Tibial artery (tissue), 4 donors: Measurements from ENCODE around the gene PRCP.

Experiments
- DNase-seq, 2 donors: peaks; one replicate each; pipeline ENCODE4 v3.0.0-alpha.2; 2019
- H3K27ac ChIP-seq, 2 donors: fragments of 200-600 bp; sonication (generic) in 1 of 2; 1 replicate in 1 of 2; 2 replicates in 1 of 2; pipeline ENCODE4 v1.5.1; 2018 to 2019; ENCODE audit warnings: mild to moderate bottlenecking in 1 of 2
- H3K27me3 ChIP-seq, 2 donors: fragments of 200-600 bp; sonication (generic) in 1 of 2; one replicate each; pipeline versions ENCODE4 v1.5.1 to v1.6.0; 2016 to 2019
- H3K36me3 ChIP-seq, 3 donors: fragments of 200-600 bp; sonication (generic) in 2 of 3; one replicate each; pipeline ENCODE4 v1.5.1; 2016 to 2019; ENCODE audit warnings: mild to moderate bottlenecking in 2 of 3
- H3K4me1 ChIP-seq, 4 donors: fragments of 200-600 bp; sonication (generic) in 2 of 4; 1 replicate in 3 of 4; 2 replicates in 1 of 4; pipeline ENCODE4 v1.5.1; 2016 to 2019
- H3K4me3 ChIP-seq, 2 donors: fragments of 200-600 bp; sonication (generic) in 1 of 2; 1 replicate in 1 of 2; 2 replicates in 1 of 2; pipeline ENCODE4 v1.5.1; 2018 to 2019; ENCODE audit warnings: mild to moderate bottlenecking in 2 of 2
- H3K9me3 ChIP-seq, 3 donors: fragments of 200-600 bp; sonication (generic) in 1 of 3; one replicate each; pipeline ENCODE4 v1.5.1; 2016 to 2019
- CTCF ChIP-seq, 2 experiments: fragments of 200-600 bp in 1 of 2; fragments of 450-650 bp in 1 of 2; IDR thresholded peaks; one replicate each; pipeline ENCODE4 v1.5.1; 2017 to 2019; ENCODE audit warnings: antibody characterized with exemption in 2 of 2, mild to moderate bottlenecking in 1 of 2, moderate library complexity in 1 of 2
- intact Hi-C: fragments of 100-400 bp; cut with DNase I; formaldehyde crosslinking; loops from one replicate; pipeline ENCODE4 v1.15.0; 2023; ENCODE audit warnings: low total_unique reads

Gene PRCP

GRCh38 chr11:82787981-82788380 is 112.2 kb downstream of the PRCP start:
- Histone ChIP-seq H3K27me3 (no peaks in the 10 kb centered on the region), H3K4me1 (no peaks in the 10 kb centered on the region), H3K9me3 (no peaks in the 10 kb centered on the region), H3K4me3 (no peak overlapping the region), H3K27ac (no peak overlapping the region), H3K36me3 (no peaks in the 10 kb centered on the region)
- TF ChIP-seq CTCF (IDR thresholded peaks at IDR 0.05) = no peak
- intact Hi-C loops = no loop called here
- DNase-seq = no peak

DNA sequence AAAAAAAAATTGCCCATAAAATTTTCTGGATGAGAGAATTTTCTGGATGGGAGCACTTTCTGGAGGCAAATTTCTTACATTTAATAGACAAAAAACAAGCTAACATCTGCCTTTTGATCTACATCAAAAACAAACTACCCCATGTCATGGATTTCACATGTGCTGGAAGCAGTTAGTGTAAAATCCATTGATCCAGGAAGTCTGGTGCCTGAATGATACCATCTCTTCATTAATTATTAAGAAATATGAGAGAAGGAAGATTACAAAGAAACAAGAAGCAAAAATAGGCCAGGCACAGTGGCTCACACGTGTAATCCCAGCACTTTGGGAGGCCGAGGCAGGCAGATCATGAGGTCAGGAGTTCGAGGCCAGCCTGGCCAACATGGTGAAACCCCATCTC is 113.4 kb downstream of the PRCP start:
- Histone ChIP-seq H3K36me3 (no peaks in the 10 kb centered on the region), H3K27me3 (no peaks in the 10 kb centered on the region), H3K9me3 (no peaks in the 10 kb centered on the region), H3K4me1 (no peaks in the 10 kb centered on the region), H3K27ac (no peak overlapping the region), H3K4me3 (no peak overlapping the region)
- no peak for DNase-seq
- TF ChIP-seq CTCF (IDR thresholded peaks at IDR 0.05) = no peak
- intact Hi-C loops = no loop called here

GRCh38 chr11:82786001-82786400 is 114.2 kb downstream of the PRCP start:
- Histone ChIP-seq H3K9me3 (no peaks in the 10 kb centered on the region), H3K27me3 (no peaks in the 10 kb centered on the region), H3K4me3 (no peak overlapping the region), H3K4me1 (no peaks in the 10 kb centered on the region), H3K36me3 (no peaks in the 10 kb centered on the region), H3K27ac (no peak overlapping the region)
- intact Hi-C loops = no loop called here
- TF ChIP-seq CTCF (IDR thresholded peaks at IDR 0.05) = no peak
- no peak for DNase-seq

DNA sequence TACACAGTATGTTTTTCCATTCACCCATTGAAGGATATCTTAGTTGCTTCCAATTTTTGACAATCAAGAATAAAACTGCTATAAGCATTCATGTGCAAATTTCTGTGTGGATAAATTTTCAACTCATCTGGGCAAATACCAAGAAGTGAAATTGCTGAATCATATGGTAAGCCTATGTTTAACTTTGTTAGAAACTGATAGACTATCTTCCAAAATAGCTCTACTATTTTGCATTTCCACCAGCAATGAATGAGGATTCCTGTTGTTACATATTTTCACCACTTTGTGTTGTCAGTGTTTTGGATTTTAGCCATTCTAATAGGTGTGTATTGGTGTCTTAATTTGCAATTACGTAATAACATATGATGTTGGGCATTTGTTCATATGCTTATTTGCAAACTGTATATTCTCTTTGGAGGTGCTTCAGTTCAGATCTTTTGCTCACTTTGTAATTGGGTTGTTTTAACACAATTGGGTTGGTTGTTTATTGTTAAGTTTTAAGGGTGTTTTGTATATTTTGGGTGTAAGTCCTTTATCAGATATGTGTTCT is 117.3 kb downstream of the PRCP start:
- H3K36me3 ChIP-seq = no peaks in the 10 kb centered on the region
- intact Hi-C loops = no loop called here
- no peak overlapping the region for H3K27ac ChIP-seq
- H3K4me1 ChIP-seq = no peaks in the 10 kb centered on the region
- no peak overlapping the region for H3K4me3 ChIP-seq
- DNase-seq = no peak
- no peak for TF ChIP-seq CTCF (IDR thresholded peaks at IDR 0.05)
- no peaks in the 10 kb centered on the region for H3K9me3 ChIP-seq
- no peaks in the 10 kb centered on the region for H3K27me3 ChIP-seq

DNA sequence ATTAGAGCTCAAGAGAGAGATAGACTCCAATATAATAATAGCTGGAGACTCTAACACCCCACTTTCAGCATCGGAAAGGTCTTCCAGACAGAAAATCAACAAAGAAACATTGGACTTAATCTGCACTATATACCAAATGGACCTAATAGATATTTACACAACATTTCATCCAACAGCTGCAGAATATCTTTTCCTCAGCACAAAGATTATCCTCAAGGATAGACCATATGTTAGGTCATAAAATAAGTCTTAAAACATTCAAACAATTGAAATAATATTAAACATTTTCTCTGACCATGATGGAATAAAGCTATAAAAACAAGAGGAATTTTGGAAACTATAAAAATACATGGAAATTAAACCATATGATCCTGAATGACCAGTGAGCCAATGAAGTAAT is 121.5 kb downstream of the PRCP start:
- Histone ChIP-seq H3K36me3 (no peaks in the 10 kb centered on the region), H3K9me3 (peaks cover 0 to 14% (median 6%) of the 10 kb centered on the region in 3 donors), H3K27ac (no peak overlapping the region), H3K27me3 (no peaks in the 10 kb centered on the region), H3K4me3 (no peak overlapping the region), H3K4me1 (no peaks in the 10 kb centered on the region)
- intact Hi-C loops = no loop called here
- DNase-seq = no peak
- TF ChIP-seq CTCF (IDR thresholded peaks at IDR 0.05) = no peak

DNA sequence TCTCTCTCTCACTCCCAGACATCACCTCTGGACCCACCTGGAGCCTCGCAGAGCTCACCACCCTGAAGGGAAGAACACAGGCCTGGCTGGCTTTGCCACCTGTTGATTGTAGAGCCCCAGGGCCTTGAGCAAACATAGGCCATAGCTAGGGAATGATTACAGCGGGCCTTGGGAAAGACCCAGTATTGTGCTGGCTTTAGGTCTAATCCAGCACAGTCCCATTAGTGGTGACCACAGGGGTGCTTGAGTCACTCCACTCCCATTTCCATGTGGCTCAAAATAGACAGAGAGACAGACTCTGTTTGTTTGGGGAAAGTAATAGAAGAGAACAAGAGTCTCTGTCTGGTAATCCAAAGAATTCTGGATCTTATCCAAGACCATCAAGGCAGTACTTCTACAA is 123.9 kb downstream of the PRCP start:
- Histone ChIP-seq H3K9me3 (peaks cover 0 to 14% (median 6%) of the 10 kb centered on the region in 3 donors), H3K36me3 (no peaks in the 10 kb centered on the region), H3K27ac (no peak overlapping the region), H3K27me3 (no peaks in the 10 kb centered on the region), H3K4me3 (no peak overlapping the region), H3K4me1 (no peaks in the 10 kb centered on the region)
- intact Hi-C loops = no loop called here
- no peak for TF ChIP-seq CTCF (IDR thresholded peaks at IDR 0.05)
- DNase-seq = no peak
